ENCODE measurements around the gene HDAC3.

Gene HDAC3

DNA sequence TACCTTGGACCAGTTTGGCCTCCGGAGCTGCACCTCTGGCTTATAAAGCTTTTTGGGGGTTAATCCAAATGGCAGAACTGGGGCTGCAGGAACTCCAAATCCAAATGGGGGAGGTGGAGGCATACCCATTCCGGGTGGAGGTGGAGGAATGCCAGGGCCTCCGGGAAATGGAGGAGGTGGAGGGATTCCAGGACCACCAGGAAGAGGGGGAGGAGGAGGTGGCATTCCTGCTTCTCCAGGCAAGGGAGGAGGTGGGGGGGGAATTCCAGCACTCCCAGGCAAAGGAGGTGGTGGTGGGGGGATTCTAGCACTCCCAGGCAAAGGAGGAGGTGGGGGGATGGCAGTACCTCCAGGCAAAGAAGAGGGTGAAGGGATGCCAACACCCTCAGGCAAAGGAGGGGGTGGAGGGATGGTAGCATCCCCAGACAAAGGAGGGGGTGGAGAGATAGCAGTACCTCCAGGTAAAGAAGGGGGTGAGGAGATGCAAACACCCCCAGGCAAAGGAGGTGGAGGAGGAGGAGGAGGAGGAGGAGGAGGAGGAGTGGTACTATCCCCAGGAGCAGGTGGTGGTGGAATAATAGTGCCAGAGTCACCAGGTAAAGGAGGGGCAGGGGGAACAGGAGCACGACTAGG, 63.0 kb downstream of the HDAC3 start:
- H3K27me3 ChIP-seq (ENCODE audit: control insufficient read depth, insufficient read depth, low read length): no peaks in the 10 kb centered on the region
- H3K4me1 ChIP-seq (ENCODE audit: control insufficient read depth, insufficient read depth, low read length): no peaks in the 10 kb centered on the region
- peaks cover 24% of the 10 kb centered on the region for H3K36me3 ChIP-seq (ENCODE audit: control insufficient read depth, insufficient read depth, low read length)
- no peaks in the 10 kb centered on the region for H3K9me3 ChIP-seq (ENCODE audit: control insufficient read depth, low read length)
- H3K4me3 ChIP-seq (ENCODE audit: low read length): no peak overlapping the region
- H3K9ac ChIP-seq (ENCODE audit: low read length): no peak overlapping the region
